ENCODE data around the gene SPEG.

GRCh38 chr2:219443697-219444023 lies 9.0 kb downstream of the SPEG start:
- no peak for TF ChIP-seq TAF1 (IDR thresholded peaks at IDR 0.05; ENCODE audit: low read depth)
- TF ChIP-seq REST (IDR thresholded peaks at IDR 0.05; ENCODE audit: low read depth) = no peak
- TF ChIP-seq CREB1 (IDR thresholded peaks at IDR 0.05; ENCODE audit: low read depth) = no peak
- TF ChIP-seq EP300 (IDR thresholded peaks at IDR 0.05; ENCODE audit: borderline replicate concordance) = no peak
- no peak for TF ChIP-seq ZBTB7A (IDR thresholded peaks at IDR 0.05; ENCODE audit: low read depth)
- no peak for TF ChIP-seq USF1 (IDR thresholded peaks at IDR 0.05)
